Effector memory CD4-positive, alpha-beta T cell (primary cell): ENCODE results near the gene CDSN.

Experiments used
- DNase-seq, 3 donors: peaks; one replicate each; pipeline ENCODE4 v3.0.0-alpha.2; 2020
- H3K27ac ChIP-seq: 2 replicates; pipeline ENCODE4 v1.7.0; 2013; ENCODE audit warnings: mild to moderate bottlenecking, low read length, moderate library complexity; ENCODE audit not compliant: insufficient read depth, poor library complexity, severe bottlenecking
- H3K27me3 ChIP-seq: replicated peaks from 2 replicates; pipeline ENCODE4 v1.7.0; 2013; ENCODE audit warnings: mild to moderate bottlenecking, low read length; ENCODE audit not compliant: insufficient read depth, control insufficient read depth, poor library complexity, severe bottlenecking
- H3K36me3 ChIP-seq: 2 replicates; pipeline ENCODE4 v1.7.0; 2013; ENCODE audit warnings: mild to moderate bottlenecking, low read length, moderate library complexity; ENCODE audit not compliant: control insufficient read depth, insufficient read depth
- H3K4me1 ChIP-seq: 2 replicates; pipeline ENCODE4 v1.7.0; 2013; ENCODE audit warnings: low read length, mild to moderate bottlenecking; ENCODE audit not compliant: control insufficient read depth, insufficient read depth, poor library complexity, severe bottlenecking
- H3K4me3 ChIP-seq: 2 replicates; pipeline ENCODE4 v1.7.0; 2013; ENCODE audit warnings: low read length, low read depth, mild to moderate bottlenecking; ENCODE audit not compliant: insufficient read depth, poor library complexity, severe bottlenecking
- H3K9me3 ChIP-seq: 2 replicates; pipeline ENCODE4 v1.7.0; 2013; ENCODE audit warnings: mild to moderate bottlenecking, low read length, moderate library complexity; ENCODE audit not compliant: control insufficient read depth

The CDSN gene

DNA sequence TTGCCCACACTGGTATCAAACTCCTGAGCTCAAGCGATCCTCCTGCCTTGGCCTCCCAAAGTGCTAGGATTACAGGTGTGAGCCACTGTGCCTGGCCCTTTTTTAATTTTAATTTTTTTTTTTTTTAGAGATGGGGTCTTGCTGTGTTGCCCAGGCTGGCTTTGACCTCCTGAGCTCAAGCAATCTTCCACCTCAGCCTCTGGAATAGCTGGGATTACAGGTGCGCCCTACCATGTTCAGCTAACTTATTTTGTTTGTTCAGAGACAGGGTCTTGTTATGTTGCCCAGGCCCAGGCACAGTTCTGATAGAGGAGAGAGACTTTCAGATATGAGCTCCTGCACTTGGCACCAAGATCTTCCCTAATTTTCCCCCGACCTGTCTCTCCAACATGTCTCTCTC lies 10.5 kb upstream of the CDSN start:
- Histone ChIP-seq H3K27me3 (no peaks in the 10 kb centered on the region), H3K36me3 (no peaks in the 10 kb centered on the region), H3K4me3 (no peak overlapping the region), H3K4me1 (no peaks in the 10 kb centered on the region), H3K9me3 (no peaks in the 10 kb centered on the region), H3K27ac (no peak overlapping the region)
- no peak for DNase-seq

DNA sequence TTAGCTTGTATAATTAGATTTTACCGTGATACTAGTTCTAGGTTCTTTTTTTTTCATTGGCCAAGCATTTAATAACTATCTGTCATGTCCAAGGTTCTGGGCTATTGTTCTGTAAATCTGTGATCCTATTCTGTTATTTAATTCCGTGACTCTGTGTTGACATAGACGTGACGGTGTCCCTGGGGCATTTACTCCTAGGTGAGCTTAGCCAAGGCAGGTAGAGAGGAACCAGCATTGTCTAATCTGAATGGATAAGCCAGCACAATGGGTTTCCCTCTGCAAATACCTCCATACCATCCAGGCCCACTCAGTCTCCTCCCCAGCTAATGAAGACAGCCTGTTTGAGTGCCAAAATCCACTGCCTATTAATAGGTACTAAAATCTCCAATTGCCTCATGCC lies 8.9 kb upstream of the CDSN start:
- DNase-seq, result no peak
- no peaks in the 10 kb centered on the region for H3K9me3 ChIP-seq
- H3K27me3 ChIP-seq, result no peaks in the 10 kb centered on the region
- H3K4me3 ChIP-seq, result no peak overlapping the region
- no peaks in the 10 kb centered on the region for H3K4me1 ChIP-seq
- H3K27ac ChIP-seq, result no peak overlapping the region
- H3K36me3 ChIP-seq, result no peaks in the 10 kb centered on the region

DNA sequence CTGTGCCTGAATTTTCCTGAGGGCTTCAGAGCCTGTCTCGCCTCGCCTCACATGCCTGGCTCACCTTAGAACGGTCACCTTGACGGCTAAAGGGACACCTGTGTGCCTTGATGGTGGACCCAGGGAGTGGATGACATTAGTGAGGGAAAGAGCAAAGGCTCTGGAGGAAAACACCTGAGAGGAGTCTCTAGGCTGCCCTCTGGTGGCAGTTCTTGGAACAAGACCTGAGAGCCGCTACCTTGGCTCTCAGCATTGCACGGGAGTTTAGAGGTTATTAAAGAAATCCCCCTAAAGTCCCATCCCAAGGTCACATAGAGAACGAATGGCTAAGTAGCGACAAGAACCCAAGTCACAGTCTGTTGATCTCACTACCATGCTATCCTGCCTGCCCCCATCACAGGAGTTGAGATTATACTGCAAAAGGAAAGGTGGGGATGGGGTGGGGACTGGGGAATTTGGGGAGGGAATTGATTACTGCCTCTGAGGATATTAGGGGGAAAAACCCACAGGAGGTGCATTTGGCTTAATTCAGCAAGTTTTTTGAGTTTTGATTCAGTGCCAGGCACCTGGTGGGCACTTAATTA lies 7.9 kb upstream of the CDSN start:
- no peak overlapping the region for H3K4me3 ChIP-seq
- H3K27me3 ChIP-seq, result no peaks in the 10 kb centered on the region
- H3K36me3 ChIP-seq, result no peaks in the 10 kb centered on the region
- H3K4me1 ChIP-seq, result no peaks in the 10 kb centered on the region
- no peak overlapping the region for H3K27ac ChIP-seq
- no peaks in the 10 kb centered on the region for H3K9me3 ChIP-seq
- DNase-seq, result peak; percentile 30 to 59 (median 43)

- no peak overlapping the region for H3K27ac ChIP-seq
Observed at GRCh38 chr6:31126396-31127175, 6.3 kb upstream of the CDSN start.

DNA sequence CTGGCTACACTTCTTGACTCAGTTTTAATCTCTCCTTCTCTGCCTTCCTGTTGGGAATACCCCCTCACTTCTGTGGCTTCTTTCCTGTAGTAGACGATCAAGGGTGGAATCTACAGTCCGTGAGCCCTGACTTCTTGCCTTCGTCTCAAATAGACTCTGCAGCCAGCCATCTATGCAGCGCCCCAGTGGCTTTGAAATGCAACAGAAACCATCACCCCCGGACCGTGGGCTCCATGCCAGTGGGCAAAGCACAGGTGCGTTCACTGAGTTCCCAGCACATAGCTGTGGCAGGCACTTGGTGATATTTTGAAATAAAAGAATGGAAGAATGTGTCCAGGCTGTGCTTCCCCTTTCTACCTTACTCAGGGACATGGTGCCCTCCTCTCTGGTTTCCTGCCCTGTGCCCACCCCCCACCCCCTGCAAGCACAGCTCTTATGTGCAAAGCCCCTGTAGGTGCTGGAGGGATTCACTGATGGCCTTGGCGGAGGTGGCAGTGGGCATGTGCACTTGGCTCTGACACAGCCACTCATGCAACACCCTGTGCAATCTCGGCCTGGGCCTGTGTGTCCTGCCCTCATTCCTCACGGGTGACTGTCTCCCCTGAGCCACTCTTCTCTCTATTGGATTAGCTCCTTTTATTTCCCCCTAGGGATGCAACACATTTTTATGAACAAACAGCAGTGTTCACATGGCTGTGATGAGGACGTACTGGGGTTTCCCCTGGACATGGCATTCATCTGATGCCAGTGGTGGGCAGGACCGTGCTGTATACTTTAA lies 5.5 kb upstream of the CDSN start:
- Histone ChIP-seq H3K9me3 (no peaks in the 10 kb centered on the region), H3K36me3 (no peaks in the 10 kb centered on the region), H3K27me3 (no peaks in the 10 kb centered on the region), H3K4me1 (no peaks in the 10 kb centered on the region), H3K4me3 (no peak overlapping the region), H3K27ac (no peak overlapping the region)
- DNase-seq, result no peak

More at GRCh38 chr6:31126396-31127175, 6.3 kb upstream of the CDSN start:
- Histone ChIP-seq H3K27me3 (no peaks in the 10 kb centered on the region), H3K4me3 (no peak overlapping the region), H3K9me3 (no peaks in the 10 kb centered on the region), H3K4me1 (no peaks in the 10 kb centered on the region), H3K36me3 (no peaks in the 10 kb centered on the region)
- DNase-seq, result no peak

GRCh38 chr6:31125162-31125561 lies 4.9 kb upstream of the CDSN start:
- H3K4me1 ChIP-seq, result no peaks in the 10 kb centered on the region
- H3K27me3 ChIP-seq, result no peaks in the 10 kb centered on the region
- no peak for DNase-seq
- H3K9me3 ChIP-seq, result no peaks in the 10 kb centered on the region
- H3K4me3 ChIP-seq, result no peak overlapping the region
- no peaks in the 10 kb centered on the region for H3K36me3 ChIP-seq
- H3K27ac ChIP-seq, result no peak overlapping the region

- Histone ChIP-seq H3K36me3 (no peaks in the 10 kb centered on the region), H3K4me1 (no peaks in the 10 kb centered on the region), H3K4me3 (no peak overlapping the region), H3K9me3 (no peaks in the 10 kb centered on the region), H3K27ac (no peak overlapping the region), H3K27me3 (no peaks in the 10 kb centered on the region)
- no peak for DNase-seq
Observed at GRCh38 chr6:31122791-31123706, 2.8 kb upstream of the CDSN start.

- Histone ChIP-seq H3K4me1 (no peaks in the 10 kb centered on the region), H3K4me3 (no peak overlapping the region)
Observed at GRCh38 chr6:31121131-31121790, 1.0 kb upstream of the CDSN start.

DNA sequence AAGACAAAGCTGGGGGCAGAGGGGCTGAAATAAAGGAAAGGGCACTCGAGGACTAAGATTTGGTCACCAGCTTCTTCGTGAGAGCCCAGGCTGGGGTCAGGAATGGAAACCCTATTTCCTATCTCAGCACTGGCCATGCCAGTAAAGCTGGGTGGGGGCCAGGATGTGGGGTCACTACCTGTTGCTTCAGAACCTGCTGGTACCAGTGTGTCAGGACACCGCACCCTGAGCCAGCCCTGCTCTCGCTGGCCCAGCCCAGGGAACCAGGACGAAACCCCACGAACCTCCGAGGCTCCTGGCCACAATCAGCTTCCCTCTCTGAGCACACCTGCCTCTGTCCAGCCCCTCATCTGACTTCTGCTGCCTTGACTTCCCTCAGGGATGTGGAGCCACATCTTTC lies 2.1 kb downstream of the CDSN start:
- no peaks in the 10 kb centered on the region for H3K9me3 ChIP-seq
- no peak for DNase-seq
- no peaks in the 10 kb centered on the region for H3K36me3 ChIP-seq
- H3K4me3 ChIP-seq, result no peak overlapping the region
- no peaks in the 10 kb centered on the region for H3K4me1 ChIP-seq
- H3K27me3 ChIP-seq, result no peaks in the 10 kb centered on the region
- no peak overlapping the region for H3K27ac ChIP-seq

More at GRCh38 chr6:31121131-31121790, 1.0 kb upstream of the CDSN start:
- H3K27ac ChIP-seq, result no peak overlapping the region
- no peaks in the 10 kb centered on the region for H3K9me3 ChIP-seq
- no peaks in the 10 kb centered on the region for H3K36me3 ChIP-seq
- H3K27me3 ChIP-seq, result no peaks in the 10 kb centered on the region
- DNase-seq, result no peak
